ENCODE results near the gene PLTP. TPM values are rescaled to one million over a fixed set of nuclear protein-coding genes. Genes with fewer than 3 reads are reported as not detected.
A peak's percentile ranks its signal among the peaks of the same experiment; 100 is the strongest.

The PLTP gene
- total RNA-seq, 1 experiment from 2014 or later: 0.37 TPM

DNA sequence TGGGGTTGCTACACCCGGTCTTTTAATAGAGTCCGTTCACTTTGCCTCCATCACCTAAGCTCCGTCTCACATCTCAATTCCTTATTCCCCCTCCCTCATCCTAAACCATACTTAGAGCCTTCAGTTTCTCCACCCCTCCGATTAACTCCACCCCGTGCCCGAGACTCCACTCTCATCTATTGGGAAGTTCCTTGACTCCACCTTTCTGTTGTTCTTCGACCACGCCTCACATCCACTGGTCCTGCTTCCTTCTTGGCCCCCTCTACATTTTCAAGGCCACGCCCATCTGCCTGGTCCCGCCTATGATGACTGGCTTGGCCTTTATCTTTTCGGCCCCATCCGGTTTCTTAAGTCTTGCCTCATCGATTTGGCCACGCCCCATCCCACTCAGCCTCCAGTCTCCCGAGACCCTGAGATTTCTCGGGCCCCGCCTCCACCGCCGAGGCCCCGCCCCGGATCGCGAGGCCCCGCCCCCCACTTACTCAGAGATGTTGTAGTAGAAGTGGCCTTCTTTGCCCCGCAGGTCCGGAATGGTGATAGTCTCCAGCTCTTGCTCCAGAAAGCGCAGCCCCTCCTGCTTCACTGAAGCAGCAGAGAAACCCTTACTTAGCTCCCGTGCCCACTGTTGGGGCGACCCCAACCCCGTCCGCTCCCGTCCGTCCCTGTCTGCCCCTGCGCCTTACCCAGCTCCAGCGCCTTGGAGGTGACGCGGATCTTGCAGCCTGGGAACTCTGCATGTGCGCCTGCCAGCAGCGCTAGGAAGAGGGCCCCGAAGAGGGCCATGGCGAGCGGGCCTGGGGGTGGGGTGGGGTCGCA is 1.1 kb downstream of the PLTP start:
- no peak overlapping the region for H3K27ac Mint-ChIP-seq (ENCODE audit: low read depth, unreplicated experiment)
- intact Hi-C loops (cut with micrococcal nuclease): no loop called here
- peak; percentile 97 for DNase-seq (ENCODE audit: unreplicated experiment)
- no peak overlapping the region for H3K4me3 Mint-ChIP-seq (ENCODE audit: unreplicated experiment)
- TF ChIP-seq, protein P1, sequence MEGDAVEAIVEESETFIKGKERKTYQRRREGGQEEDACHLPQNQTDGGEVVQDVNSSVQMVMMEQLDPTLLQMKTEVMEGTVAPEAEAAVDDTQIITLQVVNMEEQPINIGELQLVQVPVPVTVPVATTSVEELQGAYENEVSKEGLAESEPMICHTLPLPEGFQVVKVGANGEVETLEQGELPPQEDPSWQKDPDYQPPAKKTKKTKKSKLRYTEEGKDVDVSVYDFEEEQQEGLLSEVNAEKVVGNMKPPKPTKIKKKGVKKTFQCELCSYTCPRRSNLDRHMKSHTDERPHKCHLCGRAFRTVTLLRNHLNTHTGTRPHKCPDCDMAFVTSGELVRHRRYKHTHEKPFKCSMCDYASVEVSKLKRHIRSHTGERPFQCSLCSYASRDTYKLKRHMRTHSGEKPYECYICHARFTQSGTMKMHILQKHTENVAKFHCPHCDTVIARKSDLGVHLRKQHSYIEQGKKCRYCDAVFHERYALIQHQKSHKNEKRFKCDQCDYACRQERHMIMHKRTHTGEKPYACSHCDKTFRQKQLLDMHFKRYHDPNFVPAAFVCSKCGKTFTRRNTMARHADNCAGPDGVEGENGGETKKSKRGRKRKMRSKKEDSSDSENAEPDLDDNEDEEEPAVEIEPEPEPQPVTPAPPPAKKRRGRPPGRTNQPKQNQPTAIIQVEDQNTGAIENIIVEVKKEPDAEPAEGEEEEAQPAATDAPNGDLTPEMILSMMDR (IDR thresholded peaks at IDR 0.05; ENCODE audit: unreplicated experiment): no peak
- no peaks in the 10 kb centered on the region for H3K36me3 Mint-ChIP-seq (ENCODE audit: insufficient read depth, unreplicated experiment)
- H3K27me3 Mint-ChIP-seq (ENCODE audit: insufficient read depth, unreplicated experiment): peaks cover 4% of the 10 kb centered on the region
- ChIA-PET CTCF (interaction anchor here (0.7 to 1.1 kb wide), 2 partner anchors 18 to 33 kb away, joined by 4 to 5 read pairs; no protein-coding TSS in a partner anchor), POLR2A (interaction anchor here (0.7 to 2.1 kb wide), 5 partner anchors 9 to 34 kb away, joined by 3 to 6 read pairs (median 5); partner anchors contain the start of genes CTSA and NEURL2)
- H3K4me1 Mint-ChIP-seq (ENCODE audit: insufficient read depth, unreplicated experiment): peaks cover 8% of the 10 kb centered on the region
- no TSS peak for BruUV-seq (replicated peaks)
- H3K9me3 Mint-ChIP-seq (ENCODE audit: unreplicated experiment): no peaks in the 10 kb centered on the region

DNA sequence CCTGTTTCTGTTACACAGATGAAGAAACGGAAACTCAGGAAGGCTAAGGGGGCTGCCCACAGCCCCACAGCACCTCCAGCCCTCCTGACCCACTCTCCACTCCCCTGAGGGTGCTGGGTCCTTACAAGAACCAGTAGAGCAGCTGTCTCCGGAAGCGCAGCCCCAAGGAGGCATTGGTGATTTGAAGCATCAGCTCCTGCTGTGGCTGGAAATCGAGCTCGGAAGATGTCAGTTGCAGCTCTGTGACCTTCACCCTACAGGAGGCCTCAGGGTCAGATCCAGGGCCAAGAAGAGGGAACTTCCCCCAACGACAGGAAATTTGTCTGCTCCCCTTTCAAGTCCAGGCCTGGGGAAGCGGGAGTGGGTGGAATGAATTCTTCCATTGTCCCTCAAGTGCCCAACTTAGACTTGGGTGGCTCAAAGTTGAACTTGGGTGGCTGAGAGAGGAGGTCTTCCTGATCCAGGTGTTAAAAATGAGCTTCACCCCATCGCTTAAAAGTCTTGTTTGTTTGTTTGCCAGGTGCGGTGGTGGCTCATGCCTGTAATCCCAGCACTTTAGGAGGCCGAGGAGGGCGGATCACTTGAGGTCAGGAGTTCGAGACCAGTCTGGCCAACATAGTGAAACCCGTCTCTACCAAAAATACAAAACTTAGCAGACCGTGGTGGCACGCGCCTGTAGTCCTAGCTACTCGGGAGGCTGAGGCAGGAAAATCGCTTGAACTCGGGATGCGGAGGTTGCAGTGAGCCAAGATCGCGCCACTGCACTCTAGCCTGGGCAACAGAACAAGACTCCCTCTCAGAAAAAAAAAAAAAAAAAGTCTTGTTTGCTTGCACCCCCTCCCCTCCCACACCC is 1.9 kb downstream of the PLTP start:
- Mint-ChIP-seq H3K27me3 (ENCODE audit: insufficient read depth, unreplicated experiment) (no peaks in the 10 kb centered on the region), H3K27ac (ENCODE audit: low read depth, unreplicated experiment) (no peak overlapping the region), H3K4me3 (ENCODE audit: unreplicated experiment) (no peak overlapping the region), H3K9me3 (ENCODE audit: unreplicated experiment) (no peaks in the 10 kb centered on the region), H3K36me3 (ENCODE audit: insufficient read depth, unreplicated experiment) (no peaks in the 10 kb centered on the region), H3K4me1 (ENCODE audit: insufficient read depth, unreplicated experiment) (peaks cover 14% of the 10 kb centered on the region)
- ChIA-PET POLR2A (interaction anchor here (0.7 to 2.1 kb wide), 7 partner anchors 10 to 34 kb away, joined by 3 to 7 read pairs (median 5); partner anchors contain the start of genes CTSA and NEURL2), CTCF (interaction anchor here (0.7 to 1.1 kb wide), 4 partner anchors 19 to 43 kb away, joined by 3 to 5 read pairs (median 4); partner anchors contain the start of gene ZSWIM1)
- DNase-seq (ENCODE audit: unreplicated experiment): no peak
- BruUV-seq (replicated peaks): no TSS peak
- TF ChIP-seq, protein P1 (IDR thresholded peaks at IDR 0.05; ENCODE audit: unreplicated experiment): no peak
- intact Hi-C loops (cut with micrococcal nuclease): no loop called here

DNA sequence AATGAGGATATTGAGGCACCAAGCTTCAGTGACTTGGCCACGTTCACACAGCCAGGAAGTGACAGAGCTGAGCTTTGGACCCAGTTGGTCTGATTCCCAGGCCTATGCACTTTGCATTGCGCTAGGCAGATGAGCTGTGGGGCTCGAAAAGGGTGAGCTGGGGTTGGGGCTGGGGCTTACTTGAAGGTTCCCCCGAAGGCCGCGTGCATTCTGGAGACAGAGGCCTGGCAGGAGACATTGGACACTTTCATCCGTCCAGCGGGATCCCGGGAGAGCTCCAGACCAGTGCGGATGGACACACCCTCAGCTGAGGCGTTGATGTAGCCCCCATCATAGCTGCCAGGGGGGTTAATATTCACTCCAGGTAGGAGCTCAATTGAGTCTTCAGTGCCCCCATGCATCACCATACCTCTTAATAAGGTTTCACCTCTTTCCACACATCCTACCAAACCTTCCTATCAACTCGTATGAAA is 2.6 kb downstream of the PLTP start:
- Mint-ChIP-seq H3K4me1 (ENCODE audit: insufficient read depth, unreplicated experiment) (peaks cover 14% of the 10 kb centered on the region), H3K27me3 (ENCODE audit: insufficient read depth, unreplicated experiment) (no peaks in the 10 kb centered on the region), H3K36me3 (ENCODE audit: insufficient read depth, unreplicated experiment) (no peaks in the 10 kb centered on the region), H3K27ac (ENCODE audit: low read depth, unreplicated experiment) (no peak overlapping the region), H3K9me3 (ENCODE audit: unreplicated experiment) (no peaks in the 10 kb centered on the region), H3K4me3 (ENCODE audit: unreplicated experiment) (no peak overlapping the region)
- no TSS peak for BruUV-seq (replicated peaks)
- ChIA-PET POLR2A (interaction anchor here (0.7 to 2.1 kb wide), 7 partner anchors 9 to 35 kb away, joined by 3 to 7 read pairs (median 5); partner anchors contain the start of genes CTSA and NEURL2), CTCF (interaction anchor here (0.7 to 1.6 kb wide), 3 partner anchors 24 to 44 kb away, joined by 3 to 5 read pairs (median 4); partner anchors contain the start of gene ZSWIM1)
- TF ChIP-seq, protein P1 (IDR thresholded peaks at IDR 0.05; ENCODE audit: unreplicated experiment): no peak
- no peak for DNase-seq (ENCODE audit: unreplicated experiment)
- intact Hi-C loops (cut with micrococcal nuclease): no loop called here
